ENCODE results near the gene PSMD4.
"Not testable (repeated sequence)": the region's sequence is repeated elsewhere in the genome, so short reads cannot be mapped to it uniquely, and the experiment has no call there.

The PSMD4 gene

GRCh38 chr1:151267760-151268159 is 13.2 kb downstream of the PSMD4 start:
- Histone ChIP-seq H3K4me3 (ENCODE audit: low read length in 2 of 2) (no peak overlapping the region), H3K27ac (ENCODE audit: low read depth in 2 of 2, low read length in 2 of 2) (no peak overlapping the region), H3K9ac (ENCODE audit: low read depth in 1 of 2, low read length in 2 of 2) (no peak overlapping the region), H3K27me3 (ENCODE audit: control insufficient read depth in 2 of 2, insufficient read depth in 2 of 2, low read length in 2 of 2) (no peaks in the 10 kb centered on the region), H3K36me3 (ENCODE audit: control insufficient read depth in 2 of 2, insufficient read depth in 2 of 2, low read length in 2 of 2) (peaks cover 39 to 41% of the 10 kb centered on the region in 2 donors), H3K4me1 (ENCODE audit: control insufficient read depth in 2 of 2, insufficient read depth in 2 of 2, low read length in 2 of 2) (no peaks in the 10 kb centered on the region), H3K9me3 (ENCODE audit: control insufficient read depth in 2 of 2, low read length in 2 of 2) (no peaks in the 10 kb centered on the region)

GRCh38 chr1:151273924-151274466 is 19.5 kb downstream of the PSMD4 start:
- H3K9me3 ChIP-seq (ENCODE audit: control insufficient read depth in 2 of 2, low read length in 2 of 2): no peaks in the 10 kb centered on the region
- H3K27ac ChIP-seq (ENCODE audit: low read depth in 2 of 2, low read length in 2 of 2): no peak overlapping the region
- no peaks in the 10 kb centered on the region for H3K36me3 ChIP-seq (ENCODE audit: control insufficient read depth in 2 of 2, insufficient read depth in 2 of 2, low read length in 2 of 2)
- no peak overlapping the region for H3K4me3 ChIP-seq (ENCODE audit: low read length in 2 of 2)
- no peak overlapping the region for H3K9ac ChIP-seq (ENCODE audit: low read depth in 1 of 2, low read length in 2 of 2)
- no peaks in the 10 kb centered on the region for H3K27me3 ChIP-seq (ENCODE audit: control insufficient read depth in 2 of 2, insufficient read depth in 2 of 2, low read length in 2 of 2)
- no peaks in the 10 kb centered on the region for H3K4me1 ChIP-seq (ENCODE audit: control insufficient read depth in 2 of 2, insufficient read depth in 2 of 2, low read length in 2 of 2)

- not testable (repeated sequence) for H3K4me1 ChIP-seq (ENCODE audit: control insufficient read depth in 2 of 2, insufficient read depth in 2 of 2, low read length in 2 of 2); H3K9me3 ChIP-seq (ENCODE audit: control insufficient read depth in 2 of 2, low read length in 2 of 2); H3K27me3 ChIP-seq (ENCODE audit: control insufficient read depth in 2 of 2, insufficient read depth in 2 of 2, low read length in 2 of 2); H3K27ac ChIP-seq (ENCODE audit: low read depth in 2 of 2, low read length in 2 of 2); H3K9ac ChIP-seq (ENCODE audit: low read depth in 1 of 2, low read length in 2 of 2); H3K4me3 ChIP-seq (ENCODE audit: low read length in 2 of 2); H3K36me3 ChIP-seq (ENCODE audit: control insufficient read depth in 2 of 2, insufficient read depth in 2 of 2, low read length in 2 of 2)
Measured at GRCh38 chr1:151275341-151275740, 20.8 kb downstream of the PSMD4 start.

- Histone ChIP-seq H3K4me3 (ENCODE audit: low read length in 2 of 2) (no peak overlapping the region), H3K27ac (ENCODE audit: low read depth in 2 of 2, low read length in 2 of 2) (no peak overlapping the region), H3K9ac (ENCODE audit: low read depth in 1 of 2, low read length in 2 of 2) (no peak overlapping the region), H3K27me3 (ENCODE audit: control insufficient read depth in 2 of 2, insufficient read depth in 2 of 2, low read length in 2 of 2) (no peaks in the 10 kb centered on the region), H3K9me3 (ENCODE audit: control insufficient read depth in 2 of 2, low read length in 2 of 2) (no peaks in the 10 kb centered on the region), H3K4me1 (ENCODE audit: control insufficient read depth in 2 of 2, insufficient read depth in 2 of 2, low read length in 2 of 2) (peaks cover 2% of the 10 kb centered on the region in 2 donors), H3K36me3 (ENCODE audit: control insufficient read depth in 2 of 2, insufficient read depth in 2 of 2, low read length in 2 of 2) (no peaks in the 10 kb centered on the region)
Measured at GRCh38 chr1:151277249-151277648, 22.7 kb downstream of the PSMD4 start.

- Histone ChIP-seq H3K9ac (ENCODE audit: low read depth in 1 of 2, low read length in 2 of 2) (peak overlapping the region; percentile 82 to 99), H3K9me3 (ENCODE audit: control insufficient read depth in 2 of 2, low read length in 2 of 2) (no peaks in the 10 kb centered on the region), H3K36me3 (ENCODE audit: control insufficient read depth in 2 of 2, insufficient read depth in 2 of 2, low read length in 2 of 2) (peaks cover 7 to 9% of the 10 kb centered on the region in 2 donors), H3K4me1 (ENCODE audit: control insufficient read depth in 2 of 2, insufficient read depth in 2 of 2, low read length in 2 of 2) (peaks cover 11 to 16% of the 10 kb centered on the region in 2 donors), H3K4me3 (ENCODE audit: low read length in 2 of 2) (peak overlapping the region; percentile 93), H3K27me3 (ENCODE audit: control insufficient read depth in 2 of 2, insufficient read depth in 2 of 2, low read length in 2 of 2) (no peaks in the 10 kb centered on the region), H3K27ac (ENCODE audit: low read depth in 2 of 2, low read length in 2 of 2) (peak overlapping the region; percentile 99 to 100)
Measured at GRCh38 chr1:151281225-151281968, 26.9 kb downstream of the PSMD4 start.

GRCh38 chr1:151281969-151282882 is 27.7 kb downstream of the PSMD4 start, which contains the start of gene ZNF687:
Gene ZNF687 (plus strand): TSS chr1:151282299. CDS start chr1:151286292, 3,993 bp downstream.
- peaks cover 16 to 18% of the 10 kb centered on the region in 2 donors for H3K36me3 ChIP-seq (ENCODE audit: control insufficient read depth in 2 of 2, insufficient read depth in 2 of 2, low read length in 2 of 2)
- H3K4me1 ChIP-seq (ENCODE audit: control insufficient read depth in 2 of 2, insufficient read depth in 2 of 2, low read length in 2 of 2): peaks cover 11 to 16% of the 10 kb centered on the region in 2 donors
- H3K4me3 ChIP-seq (ENCODE audit: low read length in 2 of 2): peak within 1 kb of the TSS; percentile 93
- peak within 1 kb of the TSS; percentile 82 to 99 for H3K9ac ChIP-seq (ENCODE audit: low read depth in 1 of 2, low read length in 2 of 2)
- peak within 1 kb of the TSS; percentile 99 to 100 for H3K27ac ChIP-seq (ENCODE audit: low read depth in 2 of 2, low read length in 2 of 2)
- H3K9me3 ChIP-seq (ENCODE audit: control insufficient read depth in 2 of 2, low read length in 2 of 2): no peaks in the 10 kb centered on the region
- no peaks in the 10 kb centered on the region for H3K27me3 ChIP-seq (ENCODE audit: control insufficient read depth in 2 of 2, insufficient read depth in 2 of 2, low read length in 2 of 2)

- Histone ChIP-seq H3K4me1 (ENCODE audit: control insufficient read depth in 2 of 2, insufficient read depth in 2 of 2, low read length in 2 of 2) (peaks cover 11 to 16% of the 10 kb centered on the region in 2 donors), H3K27ac (ENCODE audit: low read depth in 2 of 2, low read length in 2 of 2) (peak overlapping the region; percentile 99 to 100), H3K4me3 (ENCODE audit: low read length in 2 of 2) (peak overlapping the region; percentile 91 to 93), H3K27me3 (ENCODE audit: control insufficient read depth in 2 of 2, insufficient read depth in 2 of 2, low read length in 2 of 2) (no peaks in the 10 kb centered on the region), H3K9ac (ENCODE audit: low read depth in 1 of 2, low read length in 2 of 2) (peak overlapping the region; percentile 81 to 82), H3K9me3 (ENCODE audit: control insufficient read depth in 2 of 2, low read length in 2 of 2) (no peaks in the 10 kb centered on the region), H3K36me3 (ENCODE audit: control insufficient read depth in 2 of 2, insufficient read depth in 2 of 2, low read length in 2 of 2) (peaks cover 24 to 26% of the 10 kb centered on the region in 2 donors)
Measured at GRCh38 chr1:151282883-151283725, 28.6 kb downstream of the PSMD4 start.

- Histone ChIP-seq H3K9me3 (ENCODE audit: control insufficient read depth in 2 of 2, low read length in 2 of 2) (no peaks in the 10 kb centered on the region), H3K4me3 (ENCODE audit: low read length in 2 of 2) (no peak overlapping the region), H3K27me3 (ENCODE audit: control insufficient read depth in 2 of 2, insufficient read depth in 2 of 2, low read length in 2 of 2) (no peaks in the 10 kb centered on the region), H3K4me1 (ENCODE audit: control insufficient read depth in 2 of 2, insufficient read depth in 2 of 2, low read length in 2 of 2) (peaks cover 11 to 16% of the 10 kb centered on the region in 2 donors), H3K9ac (ENCODE audit: low read depth in 1 of 2, low read length in 2 of 2) (no peak overlapping the region), H3K36me3 (ENCODE audit: control insufficient read depth in 2 of 2, insufficient read depth in 2 of 2, low read length in 2 of 2) (peaks cover 34 to 36% of the 10 kb centered on the region in 2 donors), H3K27ac (ENCODE audit: low read depth in 2 of 2, low read length in 2 of 2) (no peak overlapping the region)
Measured at GRCh38 chr1:151284013-151284577, 29.6 kb downstream of the PSMD4 start.

GRCh38 chr1:151286619-151287340 is 32.2 kb downstream of the PSMD4 start:
- Histone ChIP-seq H3K9me3 (ENCODE audit: control insufficient read depth in 2 of 2, low read length in 2 of 2) (no peaks in the 10 kb centered on the region), H3K36me3 (ENCODE audit: control insufficient read depth in 2 of 2, insufficient read depth in 2 of 2, low read length in 2 of 2) (peaks cover 47 to 56% of the 10 kb centered on the region in 2 donors), H3K27me3 (ENCODE audit: control insufficient read depth in 2 of 2, insufficient read depth in 2 of 2, low read length in 2 of 2) (no peaks in the 10 kb centered on the region), H3K9ac (ENCODE audit: low read depth in 1 of 2, low read length in 2 of 2) (no peak overlapping the region), H3K27ac (ENCODE audit: low read depth in 2 of 2, low read length in 2 of 2) (no peak overlapping the region), H3K4me1 (ENCODE audit: control insufficient read depth in 2 of 2, insufficient read depth in 2 of 2, low read length in 2 of 2) (peaks cover 8 to 13% of the 10 kb centered on the region in 2 donors), H3K4me3 (ENCODE audit: low read length in 2 of 2) (no peak overlapping the region)

All from mucosa of rectum (tissue), 2 donors.